COLO829 (cell line): ENCODE measurements around the gene COQ9.
"Not testable (repeated sequence)": the region's sequence is repeated elsewhere in the genome, so short reads cannot be mapped to it uniquely, and the experiment has no call there.

ENCODE experiments used
- DNase-seq: peaks from one replicate; pipeline ENCODE4 v3.0.0; 2012; ENCODE audit warnings: low spot score

COQ9 gene

DNA sequence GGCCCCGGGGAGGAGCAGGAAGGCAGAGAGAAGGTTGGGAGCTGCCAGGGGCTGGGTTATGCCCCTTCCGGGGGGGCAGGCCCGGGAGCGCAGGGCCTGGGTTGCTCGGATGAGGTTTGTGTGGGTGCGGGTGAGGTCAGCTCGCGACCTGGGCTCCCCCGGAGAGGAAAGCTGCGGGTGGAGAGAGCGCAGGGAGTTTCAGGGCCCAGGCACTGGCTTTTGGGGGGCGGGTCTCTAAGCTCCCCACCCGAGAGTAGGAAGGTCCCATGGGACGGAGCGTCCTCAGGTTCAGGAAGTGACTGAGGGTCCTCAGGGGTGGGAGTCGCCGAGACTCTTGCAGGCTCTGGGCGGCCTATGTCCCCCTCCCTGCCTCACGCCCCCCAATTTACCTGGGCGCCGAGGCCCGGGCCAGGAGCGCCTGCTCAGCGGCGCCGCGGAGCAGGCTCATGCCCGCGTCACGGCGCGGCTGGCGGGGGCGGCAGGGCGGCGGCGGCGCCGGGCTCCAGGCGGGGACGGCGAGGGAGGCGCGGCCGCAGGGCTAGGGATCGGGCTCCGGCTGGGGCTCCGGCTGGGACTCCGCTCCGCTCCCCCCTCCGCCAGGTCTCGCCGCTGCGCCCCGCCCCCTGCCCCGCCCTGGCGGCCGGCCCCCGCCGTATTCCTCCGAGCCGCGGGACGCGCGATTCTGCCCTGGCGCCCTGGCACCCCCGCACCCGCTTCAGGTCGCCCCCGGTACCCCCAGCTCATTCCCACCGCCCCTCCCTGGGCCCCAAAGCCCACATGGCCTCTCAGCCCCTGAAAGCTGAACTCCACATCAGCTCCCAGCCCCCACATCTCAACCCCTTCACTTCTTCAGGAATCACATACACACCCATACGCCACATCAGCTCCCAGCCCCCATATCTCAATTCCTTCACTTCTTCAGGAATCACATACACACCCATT is 38.9 kb downstream of the COQ9 start, which contains the start of gene DOK4:
Gene DOK4 (minus strand): TSS at position 578 of the 942 bp plus-strand sequence. CDS start 6,986 bp downstream, outside the sequence.
- peak; percentile 59 for DNase-seq

DNA sequence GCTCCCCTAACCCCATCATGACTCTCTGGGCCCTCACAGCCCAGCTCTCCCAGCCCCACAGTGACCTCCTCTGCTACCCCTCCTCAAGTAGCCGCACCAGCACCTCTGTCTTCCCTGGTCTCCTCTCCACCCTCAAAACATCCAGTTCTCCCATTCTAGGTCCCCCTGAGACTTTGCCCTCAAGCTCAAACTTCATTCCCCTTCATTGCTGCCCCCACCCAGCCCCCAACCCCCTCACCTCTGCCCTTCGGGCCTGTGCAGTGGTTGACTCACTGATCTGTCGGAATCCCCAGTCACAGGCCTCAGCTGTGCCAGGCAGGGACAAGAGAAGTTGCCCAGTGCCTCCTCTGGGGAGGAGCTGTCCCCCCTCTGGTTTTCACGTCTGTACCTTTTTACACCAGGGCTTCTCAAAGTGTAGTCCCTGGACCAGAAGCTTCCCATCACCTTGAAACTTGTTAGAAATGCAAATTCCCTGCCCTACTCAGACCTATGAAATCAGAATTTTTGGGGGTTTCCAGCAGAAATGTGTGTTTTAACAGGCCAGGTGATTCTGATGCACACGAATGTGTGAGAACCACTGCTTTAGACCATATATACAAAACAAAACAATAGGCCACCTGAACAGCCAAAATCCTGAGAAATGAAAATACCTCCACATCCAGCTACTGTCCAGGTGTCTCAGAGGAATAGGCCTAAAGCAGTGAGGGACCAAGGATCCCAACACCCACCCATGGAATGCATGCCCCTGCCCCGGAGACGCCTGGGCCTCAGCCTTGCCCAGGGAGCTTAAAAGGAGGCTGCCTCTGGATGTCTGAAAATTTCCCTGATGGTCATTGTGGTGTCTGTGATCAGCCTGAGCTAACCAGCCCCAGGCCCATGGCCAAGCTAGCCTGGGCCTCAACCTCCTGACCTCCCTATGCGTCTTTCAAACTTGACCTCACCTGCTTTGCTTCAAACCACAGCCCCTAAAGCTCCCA is 39.9 kb downstream of the COQ9 start:
- no peak for DNase-seq

DNA sequence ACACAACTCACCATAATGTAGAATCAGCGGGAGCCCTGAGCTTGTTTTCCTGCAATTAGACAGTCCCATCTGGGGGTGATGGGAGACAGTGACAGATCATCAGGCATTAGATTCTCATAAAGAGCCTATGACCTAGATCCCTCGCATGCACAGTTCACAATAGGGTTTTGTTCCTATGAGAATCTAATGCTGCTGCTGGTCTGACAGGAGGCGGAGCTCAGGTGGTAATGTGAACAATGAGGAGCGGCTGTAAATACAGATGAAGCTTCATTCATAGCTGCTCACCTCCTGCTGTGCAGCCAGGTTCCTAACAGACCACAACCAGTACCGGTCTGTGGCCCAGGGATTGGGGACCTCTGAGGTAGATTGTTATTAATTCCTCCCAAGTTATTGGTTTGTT is 42.0 kb downstream of the COQ9 start:
- no peak for DNase-seq

DNA sequence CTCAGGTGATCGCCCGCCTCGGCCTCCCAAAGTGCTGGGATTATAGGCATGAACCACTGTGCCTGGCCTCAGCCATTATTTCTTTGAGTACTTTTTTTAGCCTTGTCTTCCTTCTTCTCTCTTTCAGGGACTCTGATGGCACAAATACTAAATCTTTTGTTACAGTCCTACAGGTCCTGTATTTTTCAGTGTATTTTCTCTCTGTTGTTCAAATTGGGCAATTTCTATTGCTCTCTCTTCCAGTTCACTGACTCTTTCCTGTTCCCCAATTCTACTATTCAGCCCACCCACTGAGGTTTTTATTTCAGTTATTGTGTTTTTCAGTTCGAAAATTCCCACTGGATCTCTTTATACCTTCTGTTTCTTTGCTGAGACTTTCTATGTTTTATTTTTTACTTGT is 46.5 kb downstream of the COQ9 start:
- DNase-seq: no peak

DNA sequence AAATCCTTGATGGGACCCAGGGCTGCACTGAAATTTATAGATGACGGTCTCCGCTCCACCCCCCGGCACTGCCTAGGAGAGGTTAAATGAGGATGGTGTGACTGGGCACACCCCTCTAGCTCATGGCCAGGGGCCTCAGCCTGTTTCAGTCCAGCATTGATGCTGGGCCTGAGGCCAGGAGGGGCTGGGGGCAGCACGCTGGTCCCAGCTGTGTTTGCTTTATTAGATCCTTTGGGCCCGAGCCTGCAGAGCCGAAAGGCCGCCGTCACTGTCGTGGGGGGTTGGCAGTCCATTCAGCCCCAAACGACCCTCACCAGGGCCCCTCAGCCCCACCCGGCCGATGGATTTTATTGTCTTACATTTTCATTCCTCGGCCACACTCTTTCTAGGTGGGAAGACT is 49.8 kb downstream of the COQ9 start:
- no peak for DNase-seq

DNA sequence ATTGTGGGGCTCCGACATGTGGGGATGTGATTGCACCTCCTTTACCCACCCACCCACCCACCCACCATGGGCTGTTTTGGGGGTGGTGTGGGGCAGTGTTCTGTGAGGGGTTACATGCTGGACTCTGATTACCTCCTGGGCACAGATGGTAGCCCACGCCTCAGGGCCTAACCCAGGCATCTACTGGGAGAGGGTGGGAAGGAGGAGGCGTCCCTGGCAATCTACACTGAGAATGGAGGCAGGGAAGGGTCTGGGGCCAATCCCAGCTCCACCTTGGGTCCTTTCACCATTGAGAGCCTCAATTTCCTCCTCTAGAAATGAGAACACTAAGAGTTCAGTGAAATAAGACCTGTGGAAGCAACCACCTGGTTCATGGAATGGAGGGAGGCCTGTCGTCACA is 50.8 kb downstream of the COQ9 start:
- no peak for DNase-seq

- not testable (repeated sequence) for DNase-seq
Observed at GRCh38 chr16:57499941-57500340, 52.7 kb downstream of the COQ9 start.

DNA sequence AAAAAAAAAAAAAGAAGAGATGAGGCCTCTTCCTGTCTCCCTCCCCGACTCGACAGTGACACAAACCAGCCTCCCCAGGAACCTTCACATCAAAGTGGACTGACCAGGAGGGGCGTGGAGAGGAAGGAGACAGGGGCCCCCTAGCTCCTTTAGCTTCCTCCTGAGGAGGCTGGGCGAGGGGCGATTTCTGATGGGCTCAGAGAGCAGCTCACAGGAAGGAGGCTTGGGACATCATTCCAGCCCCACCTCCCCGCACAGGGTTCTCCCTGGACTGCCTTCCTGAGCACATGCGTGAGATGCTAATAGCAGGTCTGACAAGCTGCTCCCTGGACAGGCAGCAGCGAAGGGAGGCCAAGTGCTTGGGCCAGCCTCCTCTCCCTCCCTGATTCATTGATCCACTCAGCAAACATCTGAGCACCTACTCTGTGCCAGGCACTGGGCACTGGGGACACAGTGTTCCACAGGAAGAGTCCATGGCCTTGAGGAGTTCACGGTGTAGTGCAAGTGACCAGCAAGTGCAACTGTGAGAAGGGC is 53.4 kb downstream of the COQ9 start:
- no peak for DNase-seq

DNA sequence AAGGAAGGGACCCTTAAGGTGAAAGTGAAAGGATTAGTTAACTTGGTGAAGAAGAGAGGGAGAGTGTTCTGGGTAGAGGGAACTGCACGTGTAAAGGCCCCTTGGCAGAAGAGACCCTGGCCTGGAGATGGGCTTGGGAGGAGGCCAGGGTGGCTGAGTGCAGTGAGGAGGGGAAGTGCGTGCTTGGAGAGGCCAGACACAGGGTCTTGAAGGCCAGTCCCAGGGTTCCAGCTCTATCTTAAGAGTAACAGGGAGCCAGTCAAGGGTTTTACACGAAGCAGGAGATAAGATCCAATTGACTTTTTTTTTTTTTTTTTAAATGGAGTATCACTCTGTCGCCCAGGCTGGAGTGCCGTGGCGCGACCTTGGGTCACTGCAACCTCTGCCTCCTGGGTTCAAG is 54.2 kb downstream of the COQ9 start:
- DNase-seq: no peak

DNA sequence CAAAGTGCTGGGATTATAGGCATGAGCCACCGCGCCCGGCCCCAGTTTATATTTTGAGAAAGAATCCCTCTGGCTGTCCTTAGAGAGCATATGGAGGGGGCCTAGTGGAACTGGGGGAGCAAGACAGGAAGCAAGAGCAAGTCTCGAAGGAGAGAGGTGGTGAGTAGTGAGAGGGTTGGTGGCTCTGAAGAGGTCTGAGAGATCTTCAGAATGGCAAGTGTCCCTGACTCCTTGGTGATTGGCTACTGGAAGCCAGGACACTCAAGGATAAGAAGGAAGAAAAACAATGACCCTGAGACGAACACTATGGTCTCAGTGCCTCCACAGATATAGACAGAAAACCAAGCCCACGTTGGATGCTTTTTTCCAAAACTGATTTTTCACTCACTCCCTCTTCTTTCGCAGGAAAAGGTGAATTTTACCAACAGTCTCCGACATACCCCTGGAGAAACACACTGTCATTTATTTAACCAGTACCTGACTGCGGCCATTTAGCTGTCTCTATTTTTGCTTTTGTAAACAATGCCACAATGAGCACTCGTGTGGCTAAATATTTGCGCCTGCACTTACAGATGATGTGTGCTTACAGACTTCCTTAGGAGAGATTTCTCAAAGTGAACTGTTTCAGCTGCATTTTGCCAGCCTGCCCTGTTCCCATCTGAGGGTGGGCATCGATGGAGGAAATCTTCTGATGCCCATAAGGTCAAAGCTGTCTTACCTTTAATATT is 54.9 kb downstream of the COQ9 start:
- no peak for DNase-seq

- no peak for DNase-seq
Observed at GRCh38 chr16:57503366-57503765, 56.1 kb downstream of the COQ9 start.

GRCh38 chr16:57504001-57504400 is 56.7 kb downstream of the COQ9 start:
- DNase-seq: no peak

GRCh38 chr16:57504491-57504890 is 57.2 kb downstream of the COQ9 start:
- DNase-seq: no peak

DNA sequence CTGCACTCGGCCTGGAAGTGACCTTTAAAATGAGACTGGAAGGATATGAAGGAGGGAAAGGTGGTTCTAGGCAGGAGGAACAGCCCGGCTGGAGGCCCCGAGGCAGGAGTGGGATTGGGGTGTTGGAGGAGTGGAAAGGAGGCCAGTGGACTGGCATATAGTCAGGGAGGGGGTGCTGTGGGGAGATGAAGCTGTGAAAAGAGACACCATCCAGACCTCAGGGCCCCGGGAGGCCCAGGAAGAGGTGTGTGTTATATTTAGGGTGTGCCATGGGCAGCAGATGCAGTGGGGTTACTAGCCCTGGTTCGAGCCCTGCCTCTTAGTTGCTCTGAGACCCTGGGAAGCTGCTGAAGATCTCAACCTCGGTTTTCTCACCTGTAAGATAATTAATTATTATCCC is 57.9 kb downstream of the COQ9 start:
- DNase-seq: no peak

DNA sequence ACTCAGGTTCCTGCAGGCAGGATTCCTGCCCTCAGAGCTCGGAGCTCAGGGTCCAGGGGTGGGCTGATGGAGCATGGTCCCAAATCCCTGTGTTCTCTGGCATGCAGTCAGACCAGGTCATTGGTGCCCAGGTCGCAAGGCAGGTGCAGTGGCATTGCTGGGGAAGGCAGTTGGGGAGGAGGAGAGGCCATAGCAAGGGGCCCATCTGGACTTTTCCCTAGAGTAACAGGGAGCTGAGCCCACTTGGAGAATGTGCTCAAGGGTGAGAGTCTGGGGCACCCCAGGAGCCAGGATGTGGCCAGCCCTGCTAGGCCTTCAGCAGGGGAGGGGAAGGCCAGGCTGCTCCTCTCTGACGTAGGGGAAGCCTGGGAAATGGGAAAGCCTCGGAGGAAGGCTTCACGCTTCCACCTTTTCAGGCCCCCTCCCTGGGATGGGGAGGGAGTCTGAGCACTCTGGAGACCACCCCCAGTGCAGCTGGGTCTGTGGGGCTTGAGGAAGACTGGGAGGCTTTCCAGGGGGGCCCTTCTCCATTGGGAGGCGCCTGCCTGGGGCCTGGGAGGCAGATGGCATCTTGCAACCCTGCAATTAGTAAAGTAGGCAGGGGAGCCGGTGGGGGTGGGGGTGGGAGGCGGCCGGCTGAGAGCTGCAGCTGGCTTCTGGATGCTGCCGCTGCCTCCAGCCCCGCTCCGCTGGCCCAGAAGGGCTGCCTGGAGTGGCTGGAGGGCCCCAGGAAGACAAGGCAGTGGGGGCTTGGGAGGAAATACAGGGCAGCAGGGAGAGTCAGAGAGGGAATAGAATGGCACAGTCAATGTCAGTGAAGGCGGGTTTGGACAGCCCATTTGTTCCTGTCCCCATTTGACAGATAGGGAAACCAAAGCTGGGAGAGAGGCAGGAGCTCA is 60.1 kb downstream of the COQ9 start:
- no peak for DNase-seq

GRCh38 chr16:57508035-57508425 is 60.8 kb downstream of the COQ9 start:
- no peak for DNase-seq

DNA sequence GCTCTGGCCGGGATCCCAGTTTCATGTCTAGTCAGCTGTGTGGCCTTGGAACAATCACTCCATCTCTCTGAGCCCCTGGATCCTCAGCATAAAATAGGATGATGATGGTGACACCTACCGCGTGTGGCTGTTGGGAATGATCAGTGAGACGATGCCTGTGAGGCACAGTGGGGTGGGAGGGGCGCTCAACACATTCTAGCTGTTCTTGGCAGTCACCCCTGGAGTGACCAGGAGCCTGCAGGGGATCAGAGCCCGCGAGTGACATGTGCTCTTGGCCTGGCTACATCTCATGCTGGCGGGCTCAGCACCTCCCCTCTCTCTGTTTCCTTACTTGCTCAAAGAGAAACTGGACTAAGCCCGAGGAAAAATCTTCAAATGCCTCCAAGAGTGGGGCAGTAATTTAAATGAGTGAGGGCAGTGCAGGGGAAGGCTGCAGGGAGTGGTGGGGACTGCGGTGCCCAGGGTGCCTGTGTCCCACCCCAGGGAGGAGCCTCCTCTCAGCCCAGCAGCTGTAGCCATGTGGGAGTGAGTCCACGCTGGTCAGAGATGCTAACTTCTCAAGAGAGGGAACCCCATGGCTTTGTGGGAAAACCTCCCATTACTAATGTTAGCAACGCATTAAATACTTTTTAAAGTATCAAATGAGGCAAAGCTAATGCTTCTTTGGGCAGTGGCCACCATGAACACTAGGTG is 62.1 kb downstream of the COQ9 start:
- DNase-seq: no peak

DNA sequence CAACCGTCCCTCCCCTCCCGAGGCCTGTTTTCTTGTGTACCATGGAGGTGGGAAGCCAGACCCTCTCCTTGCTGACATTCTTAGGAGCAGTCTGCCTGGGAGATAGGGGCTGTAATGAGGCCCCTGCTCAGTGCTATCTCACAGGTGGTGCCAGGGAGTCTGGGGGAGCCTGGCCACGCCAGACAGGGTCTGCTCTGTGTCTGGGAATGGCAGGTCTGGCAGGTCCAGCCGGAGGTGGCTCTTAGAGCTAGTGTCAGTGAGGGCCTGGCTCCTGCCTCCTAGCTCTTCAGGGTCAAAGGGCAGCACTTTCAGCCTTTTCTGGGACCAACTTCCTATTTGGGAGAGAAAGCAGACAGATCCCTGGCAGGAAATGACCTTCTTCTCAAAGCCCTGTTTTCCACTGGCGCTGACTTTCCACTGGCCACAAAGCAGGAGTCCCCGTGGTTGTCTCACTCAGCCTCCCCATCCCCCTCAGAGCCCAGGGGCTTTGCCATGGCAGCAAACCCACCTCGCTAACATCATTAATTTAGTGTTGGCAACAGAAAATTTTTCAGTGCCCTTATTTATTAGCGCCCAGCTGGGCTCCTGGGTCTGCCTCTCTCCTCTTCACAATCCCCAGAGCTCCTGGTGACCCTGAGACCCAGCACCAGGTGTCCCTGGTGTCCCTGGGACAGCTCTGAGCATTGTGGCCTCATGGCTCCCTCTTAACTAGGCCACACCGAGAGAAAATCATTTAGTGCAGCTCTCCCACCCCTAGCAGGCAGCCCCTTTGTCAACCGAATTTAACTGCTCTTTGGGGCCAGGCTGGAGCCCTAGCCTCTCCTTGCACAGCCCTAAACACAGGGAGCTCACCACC is 63.0 kb downstream of the COQ9 start:
- no peak for DNase-seq
